GM12874 (cell line): Measurements from ENCODE around the gene FLRT2.

Experiments used
- TF ChIP-seq, protein P1 (sequence below): IDR thresholded peaks from 2 replicates; pipeline ENCODE4 v1.5.1; 2011; ENCODE audit warnings: low read depth, mild to moderate bottlenecking, control low read depth, low read length, moderate library complexity; ENCODE audit not compliant: insufficient read depth

Gene FLRT2

DNA sequence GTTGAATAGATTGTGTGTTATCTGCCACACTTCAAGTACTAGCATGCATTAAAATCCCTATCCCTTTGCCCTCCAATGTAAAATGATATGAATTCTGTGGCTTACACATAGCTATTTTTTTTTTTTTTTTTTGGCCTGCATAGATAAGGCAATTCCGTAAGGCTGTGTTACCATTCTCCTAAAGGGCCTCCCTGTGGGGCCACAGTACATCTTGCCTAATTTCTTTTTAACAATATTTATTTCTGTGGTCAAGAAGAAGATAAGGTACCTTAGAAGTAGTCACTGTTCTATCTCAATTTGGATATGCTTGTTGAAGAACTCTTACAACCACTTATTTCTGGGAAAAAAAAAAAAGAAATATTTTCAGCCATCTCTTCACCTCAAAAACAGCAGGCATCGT, 19.8 kb downstream of the FLRT2 start:
- TF ChIP-seq, protein P1, sequence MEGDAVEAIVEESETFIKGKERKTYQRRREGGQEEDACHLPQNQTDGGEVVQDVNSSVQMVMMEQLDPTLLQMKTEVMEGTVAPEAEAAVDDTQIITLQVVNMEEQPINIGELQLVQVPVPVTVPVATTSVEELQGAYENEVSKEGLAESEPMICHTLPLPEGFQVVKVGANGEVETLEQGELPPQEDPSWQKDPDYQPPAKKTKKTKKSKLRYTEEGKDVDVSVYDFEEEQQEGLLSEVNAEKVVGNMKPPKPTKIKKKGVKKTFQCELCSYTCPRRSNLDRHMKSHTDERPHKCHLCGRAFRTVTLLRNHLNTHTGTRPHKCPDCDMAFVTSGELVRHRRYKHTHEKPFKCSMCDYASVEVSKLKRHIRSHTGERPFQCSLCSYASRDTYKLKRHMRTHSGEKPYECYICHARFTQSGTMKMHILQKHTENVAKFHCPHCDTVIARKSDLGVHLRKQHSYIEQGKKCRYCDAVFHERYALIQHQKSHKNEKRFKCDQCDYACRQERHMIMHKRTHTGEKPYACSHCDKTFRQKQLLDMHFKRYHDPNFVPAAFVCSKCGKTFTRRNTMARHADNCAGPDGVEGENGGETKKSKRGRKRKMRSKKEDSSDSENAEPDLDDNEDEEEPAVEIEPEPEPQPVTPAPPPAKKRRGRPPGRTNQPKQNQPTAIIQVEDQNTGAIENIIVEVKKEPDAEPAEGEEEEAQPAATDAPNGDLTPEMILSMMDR: no peak

DNA sequence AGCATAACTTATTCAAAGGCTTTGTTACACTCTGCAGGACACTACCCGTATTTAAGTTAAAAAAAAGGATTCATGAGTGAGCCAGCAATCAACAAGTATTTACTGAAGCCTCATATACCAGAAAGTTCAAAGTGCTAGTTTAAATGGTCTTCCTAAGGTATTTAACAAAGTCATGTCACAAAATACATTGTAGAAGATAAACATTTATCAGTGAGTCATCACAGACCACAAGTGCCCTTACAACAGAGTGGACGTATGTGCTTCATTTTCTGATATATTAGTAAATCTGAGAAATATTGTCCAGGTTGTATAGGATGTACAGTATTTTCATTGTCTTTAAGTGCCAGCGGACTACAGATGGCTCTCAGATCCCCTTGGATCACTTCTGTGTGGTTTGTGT, 24.2 kb downstream of the FLRT2 start:
- TF ChIP-seq, protein P1: no peak

DNA sequence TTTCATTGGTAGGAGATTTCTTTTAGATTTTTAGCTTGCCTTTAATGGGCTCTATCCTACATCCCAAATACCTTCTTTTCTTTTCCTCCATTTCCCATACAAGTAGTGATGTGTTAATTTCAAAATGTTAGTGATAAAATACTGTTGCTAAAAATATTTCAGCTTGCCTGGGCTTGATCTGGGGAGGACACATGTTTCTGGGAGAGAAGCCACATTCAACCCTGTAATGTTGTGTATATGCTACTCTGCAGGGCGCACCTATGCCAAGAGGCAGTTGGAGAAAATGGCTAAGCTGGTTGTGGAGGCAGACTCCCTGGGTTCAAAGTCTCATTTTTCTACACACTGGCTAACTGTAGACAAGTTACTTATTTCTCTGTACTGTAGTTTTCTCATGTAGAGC, 26.3 kb downstream of the FLRT2 start:
- TF ChIP-seq, protein P1: no peak

DNA sequence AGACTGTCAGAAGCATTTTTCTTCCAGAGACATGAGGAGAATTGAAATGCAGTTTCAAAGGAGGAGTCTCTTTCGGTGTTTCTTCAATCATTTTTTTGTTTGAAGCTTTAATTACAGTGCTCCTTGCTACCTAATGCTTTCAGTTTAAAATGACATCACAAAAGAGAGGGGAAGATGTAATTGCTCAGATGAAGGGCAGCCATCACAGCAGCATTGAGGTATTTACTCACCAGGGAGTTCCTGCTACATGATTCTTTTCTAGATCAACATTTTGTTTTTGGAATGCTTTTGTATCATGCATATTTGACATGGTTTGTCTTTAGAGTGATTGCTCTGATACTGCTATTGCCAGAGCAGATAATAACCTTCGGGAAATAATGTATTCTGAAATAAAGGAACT, 28.6 kb downstream of the FLRT2 start:
- TF ChIP-seq, protein P1: no peak

DNA sequence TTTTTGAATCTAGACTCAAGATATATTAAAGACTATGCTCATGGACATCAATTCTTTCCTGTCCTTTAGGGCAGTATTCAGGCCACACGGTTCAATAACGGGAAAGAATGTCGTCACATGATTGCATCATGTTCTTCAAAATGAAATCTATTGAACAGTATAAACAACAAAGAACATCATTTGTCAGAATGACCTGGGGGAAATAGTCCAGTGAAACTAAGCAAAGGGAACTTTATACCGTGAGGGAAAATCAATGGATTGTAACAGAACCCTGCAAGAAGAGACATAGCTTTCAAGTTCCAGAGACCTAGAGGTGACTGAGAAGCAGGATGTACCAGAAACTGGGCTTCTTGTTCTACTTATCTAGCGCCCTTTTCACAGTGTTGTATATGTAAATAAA, 32.7 kb downstream of the FLRT2 start:
- TF ChIP-seq, protein P1: no peak

DNA sequence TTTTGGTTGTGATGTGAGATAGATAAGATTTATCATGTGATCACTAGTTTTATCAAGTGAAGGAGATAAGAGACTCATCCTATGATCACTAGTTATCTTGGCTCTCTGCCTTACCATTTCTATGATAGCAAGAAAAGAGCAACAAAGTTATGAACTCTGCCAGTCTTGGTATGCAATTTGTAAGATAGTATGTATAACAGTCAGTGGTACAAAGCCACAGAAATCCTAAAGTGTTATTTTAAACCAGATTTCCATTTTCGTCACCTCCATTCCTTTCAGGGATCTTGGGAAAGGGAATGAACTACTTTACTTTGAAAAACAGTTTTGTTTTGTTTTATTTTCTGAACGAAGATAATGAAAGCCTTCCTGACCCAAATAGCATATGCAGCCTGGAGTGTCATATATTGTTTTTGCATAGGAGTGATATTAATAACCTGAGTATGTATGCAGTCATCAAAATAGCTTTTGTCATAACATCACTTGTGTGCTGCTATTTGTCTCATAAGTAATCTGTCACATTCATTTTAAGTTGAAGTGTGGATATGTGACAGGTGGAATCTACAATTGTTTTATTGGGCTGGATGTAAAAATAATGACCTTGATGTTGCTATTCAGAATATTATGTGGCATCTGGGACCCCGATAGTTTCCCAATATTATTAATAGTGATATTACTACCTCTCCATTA, 35.0 kb downstream of the FLRT2 start:
- TF ChIP-seq, protein P1: no peak

DNA sequence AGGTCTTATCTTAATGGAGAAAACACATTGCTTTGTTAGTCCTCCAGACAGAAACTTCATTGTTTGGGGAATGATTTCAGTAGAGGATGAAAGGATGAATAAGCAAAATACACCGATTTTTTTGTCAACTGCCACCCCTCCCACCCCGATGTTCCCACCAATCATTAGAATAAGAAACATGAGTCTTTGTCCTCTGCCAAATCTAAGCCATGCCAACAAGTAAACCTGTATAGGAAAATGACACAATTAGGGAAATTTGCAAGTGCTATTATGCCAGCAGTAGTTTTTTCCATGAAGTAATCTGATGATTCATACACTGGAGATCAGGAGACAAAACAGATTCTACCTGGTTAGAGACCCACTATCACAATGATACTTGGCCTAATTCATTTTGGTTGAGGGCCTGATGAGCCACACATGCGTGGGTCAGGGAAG, 35.9 kb downstream of the FLRT2 start:
- TF ChIP-seq, protein P1: no peak
